HepG2 (cell line): ENCODE measurements around the gene TCEANC2. TPM values are rescaled to one million over a fixed set of nuclear protein-coding genes. Genes with fewer than 3 reads are reported as not detected.

ENCODE experiments used
- ATAC-seq: fragments of 200-7000 bp; cut with Tn5 transposase; 3 replicates; pipeline ENCODE4 v1.9.1; 2020; ENCODE audit warnings: mild to moderate bottlenecking, moderate library complexity
- BruUV-seq: library from RNA; stranded (reverse); fragments of 400-500 nt; replicated peaks from 2 replicates; lab custom pipeline; 2021; lab: Mats Ljungman, UMichigan
- CTCF ChIA-PET: fragments of 300-600 bp; formaldehyde crosslinking; extraction: SDS; loops from one replicate; lab custom pipeline; 2021; ENCODE audit warnings: low total read pairs, inconsistent platforms, low intra/inter-chr PET ratio; lab: Yijun Ruan, JAX
- POLR2A ChIA-PET: fragments of 350-600 bp; sonication (Branson Sonifier 250); formaldehyde crosslinking; loops from one replicate; lab custom pipeline; 2020; ENCODE audit warnings: antibody characterized with exemption, inconsistent platforms; lab: Yijun Ruan, JAX
- DNase-seq: peaks from one replicate; pipeline ENCODE4 v3.0.0-alpha.2; 2015; ENCODE audit warnings: low spot score
- FAIRE-seq: peaks from 3 replicates; lab custom pipeline; 2011; peaks lifted over from hg19 to GRCh38; lab: Jason Lieb, UNC
- H2AFZ ChIP-seq: one replicate; pipeline ENCODE4 v1.6.1; 2011; ENCODE audit warnings: low read length, inconsistent platforms
- H3K27ac ChIP-seq: fragments of 300-600 bp; 3 replicates; pipeline ENCODE4 v1.8.0; 2011; ENCODE audit warnings: mixed run types, mild to moderate bottlenecking, mixed read lengths, low read length, inconsistent platforms; ENCODE audit not compliant: insufficient read depth; ENCODE audit errors: extremely low read length
- H3K27me3 ChIP-seq, 2 experiments: fragments of 200-600 bp in 1 of 2; 2 replicates in 1 of 2; 3 replicates in 1 of 2; pipeline versions ENCODE4 v1.6.0 to v1.8.0; 2011; ENCODE audit warnings: low read length in 2 of 2, mild to moderate bottlenecking in 2 of 2, moderate library complexity in 2 of 2, inconsistent platforms in 1 of 2; ENCODE audit not compliant: insufficient read depth in 2 of 2, control insufficient read depth in 1 of 2
- H3K36me3 ChIP-seq, 2 experiments: fragments of 200-600 bp in 1 of 2; replicated peaks in 1 of 2; 2 replicates in 1 of 2; 3 replicates in 1 of 2; pipeline versions ENCODE4 v1.5.1 to v1.8.0; 2011; ENCODE audit warnings: low read length in 2 of 2, inconsistent platforms in 1 of 2; ENCODE audit not compliant: insufficient read depth in 2 of 2, control insufficient read depth in 1 of 2
- H3K4me1 ChIP-seq: 2 replicates; pipeline ENCODE4 v1.5.1; 2012; ENCODE audit warnings: low read length, inconsistent platforms; ENCODE audit not compliant: insufficient read depth
- H3K4me2 ChIP-seq: 2 replicates; pipeline ENCODE4 v1.6.0; 2011; ENCODE audit warnings: low read depth, low read length, inconsistent platforms
- H3K4me3 ChIP-seq, 3 experiments: fragments of 200-600 bp in 1 of 3; sonication (generic), shearing (Covaris generic) in 1 of 3; replicated peaks in 1 of 3; 2 replicates each; pipeline ENCODE4 v1.5.1; 2011 to 2016; ENCODE audit warnings: low read length in 3 of 3, inconsistent platforms in 2 of 3, low read depth in 2 of 3, mild to moderate bottlenecking in 2 of 3, control low read depth in 1 of 3, mixed read lengths in 1 of 3; ENCODE audit not compliant: insufficient read depth in 1 of 3
- H3K79me2 ChIP-seq: one replicate; pipeline ENCODE4 v1.6.1; 2011; ENCODE audit warnings: low read length, inconsistent platforms; ENCODE audit not compliant: insufficient read depth
- H3K9ac ChIP-seq: 2 replicates; pipeline ENCODE4 v1.6.0; 2011; ENCODE audit warnings: mild to moderate bottlenecking, low read depth, low read length, inconsistent platforms; ENCODE audit not compliant: insufficient read depth
- H3K9me3 ChIP-seq: 2 replicates; pipeline ENCODE4 v1.5.1; 2012; ENCODE audit warnings: mild to moderate bottlenecking, low read length
- H4K20me1 ChIP-seq: 2 replicates; pipeline ENCODE4 v1.6.0; 2011; ENCODE audit warnings: inconsistent platforms, mild to moderate bottlenecking, low read length, moderate library complexity; ENCODE audit not compliant: insufficient read depth
- CBFB ChIP-seq: sonication (generic); formaldehyde crosslinking; IDR thresholded peaks from 2 replicates; pipeline ENCODE4 v1.4.0; 2020; ENCODE audit warnings: missing genetic modification reagents
- HIC2 ChIP-seq: sonication (generic); formaldehyde crosslinking; IDR thresholded peaks from 2 replicates; pipeline ENCODE4 v1.9.0; 2022; ENCODE audit warnings: low read depth, missing genetic modification reagents
- KDM5A ChIP-seq: fragments of 200-600 bp; sonication (generic); IDR thresholded peaks from 2 replicates; pipeline ENCODE4 v1.7.0; 2018; ENCODE audit warnings: antibody characterized with exemption, mild to moderate bottlenecking, low read length, borderline replicate concordance
- PBX2 ChIP-seq: IDR thresholded peaks from 2 replicates; pipeline ENCODE4 v1.6.1; 2016; ENCODE audit warnings: control low read depth
- TFDP1 ChIP-seq: IDR thresholded peaks from 2 replicates; pipeline ENCODE4 v1.6.1; 2016; ENCODE audit warnings: missing compliant biosample characterization, missing genetic modification reagents, borderline replicate concordance
- XRCC5 ChIP-seq: fragments of 200-400 bp; formaldehyde crosslinking; optimal IDR thresholded peaks from 2 replicates; pipeline ENCODE3; 2017; ENCODE audit warnings: mild to moderate bottlenecking, low read length
- ZFP36L1 ChIP-seq: sonication (generic); formaldehyde crosslinking; IDR thresholded peaks from 2 replicates; pipeline ENCODE4 v1.8.0; 2022; ENCODE audit warnings: mild to moderate bottlenecking, missing genetic modification reagents, moderate library complexity
- ZFP90 ChIP-seq: sonication (generic); formaldehyde crosslinking; IDR thresholded peaks from 2 replicates; pipeline ENCODE4 v1.8.0; 2022; ENCODE audit warnings: missing genetic modification reagents, mild to moderate bottlenecking, inconsistent platforms, borderline replicate concordance
- ZNF124 ChIP-seq: sonication (generic); formaldehyde crosslinking; IDR thresholded peaks from 2 replicates; pipeline ENCODE4 v1.4.0; 2020; ENCODE audit warnings: missing genetic modification reagents
- ZNF138 ChIP-seq: sonication (generic); formaldehyde crosslinking; IDR thresholded peaks from 2 replicates; pipeline ENCODE4 v1.5.0; 2020; ENCODE audit warnings: mild to moderate bottlenecking, low read depth, missing genetic modification reagents
- ZNF577 ChIP-seq: sonication (generic); formaldehyde crosslinking; IDR thresholded peaks from 2 replicates; pipeline ENCODE4 v1.4.0; 2020; ENCODE audit warnings: mild to moderate bottlenecking, low read depth, missing genetic modification reagents, borderline replicate concordance
- ZNF629 ChIP-seq: sonication (generic); formaldehyde crosslinking; conservative IDR thresholded peaks from 2 replicates; pipeline ENCODE4 v1.5.0; 2020; ENCODE audit warnings: missing genetic modification reagents
- ZNF850 ChIP-seq: sonication (generic); formaldehyde crosslinking; conservative IDR thresholded peaks from 2 replicates; pipeline ENCODE4 v1.9.0; 2021; ENCODE audit warnings: mild to moderate bottlenecking, missing genetic modification reagents
- WGBS: methylation state at CpG from one replicate; pipeline ENCODE4 v1.1.6; 2017; ENCODE audit warnings: low lambda C conversion rate; 5-methylcytosine and 5-hydroxymethylcytosine counted together
- in situ Hi-C: cut with HindIII; loops from 2 replicates; pipeline ENCODE4 v1.10.0; 2017; ENCODE audit warnings: low pct_unique_long_range_greater_than_20kb; ENCODE audit not compliant: extremely low pct_ligation_motif_present
- intact Hi-C: fragments of 100-400 bp; cut with micrococcal nuclease; formaldehyde crosslinking; loops from one replicate; pipeline ENCODE4 v1.10.0; 2022; ENCODE audit not compliant: unreplicated experiment
- polyA plus RNA-seq, 8 experiments: library from polyadenylated mRNA; depleted of rRNA in 3 of 8; stranded (reverse) in 7 of 8; unstranded in 1 of 8; fragments of >200 nt; fragmentation: Illumina TruSeq in 4 of 8; extraction: Trizol in 4 of 8; gene quantifications; 2 replicates each; pipeline versions ENCODE4 v1.2.1 to v1.2.3, GENCODE V29; 2011 to 2016; ENCODE audit warnings: low read depth in 4 of 8, missing spikeins in 1 of 8, mixed read lengths in 1 of 8; ENCODE audit not compliant: insufficient read depth in 1 of 8
- total RNA-seq, 5 experiments: library from RNA; depleted of rRNA; stranded (reverse); fragments of >200 nt; fragmentation: Illumina TruSeq; extraction: Trizol; gene quantifications; 2 replicates each; pipeline ENCODE4 v1.2.3, GENCODE V29; 2016; ENCODE audit warnings: low read depth in 1 of 5
- TF ChIP-seq, protein P1 (sequence below): sonication (generic); formaldehyde crosslinking; conservative IDR thresholded peaks from 2 replicates; pipeline ENCODE4 v1.4.0; 2020; ENCODE audit warnings: missing genetic modification reagents
- TF ChIP-seq, protein P2 (sequence below): sonication (generic); formaldehyde crosslinking; IDR thresholded peaks from 2 replicates; pipeline ENCODE4 v1.8.0; 2022; ENCODE audit warnings: missing genetic modification reagents, mild to moderate bottlenecking, inconsistent platforms, borderline replicate concordance
- TF ChIP-seq, protein P3 (sequence below): sonication (generic); IDR thresholded peaks from 2 replicates; pipeline ENCODE4 v1.6.1; 2016; ENCODE audit warnings: low read depth, borderline replicate concordance

The TCEANC2 gene
- total and polyA plus RNA-seq, 2 of the 13 experiments (the other 11 are each of a cell fraction or from before 2014, with no cell fraction given): 3.8 to 5.0 TPM

DNA sequence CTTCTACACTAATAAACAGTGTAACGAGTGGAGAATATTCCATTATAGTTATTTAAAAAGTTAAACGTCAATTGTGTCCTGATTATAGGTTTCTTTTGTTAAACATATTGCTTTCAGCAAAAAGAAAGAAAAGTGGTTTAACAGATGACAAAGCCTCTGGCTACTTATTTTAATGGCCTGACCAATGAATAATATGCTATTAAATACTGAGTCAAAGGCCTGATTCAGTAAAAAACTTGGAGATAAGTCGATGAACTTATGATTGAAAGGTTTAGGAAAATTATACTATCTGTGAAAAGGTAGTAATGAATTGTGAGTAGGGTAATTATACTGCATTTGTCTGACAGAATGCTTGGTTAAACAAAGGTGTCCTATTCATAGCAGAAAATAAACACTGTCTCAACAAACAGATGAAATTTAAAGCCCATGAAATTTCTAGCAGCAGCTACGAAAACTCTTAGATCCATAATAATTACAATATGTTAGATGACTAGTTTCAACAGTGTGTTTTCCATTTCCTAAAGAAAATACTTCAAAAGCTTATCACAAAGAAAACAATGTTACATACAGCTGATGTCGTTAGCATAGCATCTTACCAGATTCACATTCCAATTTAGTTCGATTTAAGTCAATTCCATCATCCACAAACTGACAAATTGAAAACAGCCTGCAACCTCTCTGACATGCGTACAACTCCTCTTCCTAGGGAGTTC, 6.6 kb upstream of the TCEANC2 start:
- Histone ChIP-seq H3K4me2 (no peak overlapping the region), H2AFZ (no peak overlapping the region), H3K9me3 (no peaks in the 10 kb centered on the region), H3K27me3 (no peaks in the 10 kb centered on the region; a peak in 1 of 5 replicates), H3K79me2 (peaks cover 66% of the 10 kb centered on the region), H3K4me3 (no peak overlapping the region), H3K4me1 (peaks cover 29% of the 10 kb centered on the region), H4K20me1 (peaks cover 5% of the 10 kb centered on the region), H3K36me3 (peaks cover 5 to 27% of the 10 kb centered on the region in 2 experiments), H3K27ac (no peak overlapping the region), H3K9ac (no peak overlapping the region)
- intact Hi-C loops: no loop called here
- 89% methylated on average over 7 of the region's 7 CpGs for WGBS
- ATAC-seq (no peak), FAIRE-seq (no peak), DNase-seq (no peak)
- in situ Hi-C loops: no loop called here
- no TSS peak for BruUV-seq
- CTCF ChIA-PET: no interaction called here
- POLR2A ChIA-PET: no interaction called here
- TF ChIP-seq, protein P1, sequence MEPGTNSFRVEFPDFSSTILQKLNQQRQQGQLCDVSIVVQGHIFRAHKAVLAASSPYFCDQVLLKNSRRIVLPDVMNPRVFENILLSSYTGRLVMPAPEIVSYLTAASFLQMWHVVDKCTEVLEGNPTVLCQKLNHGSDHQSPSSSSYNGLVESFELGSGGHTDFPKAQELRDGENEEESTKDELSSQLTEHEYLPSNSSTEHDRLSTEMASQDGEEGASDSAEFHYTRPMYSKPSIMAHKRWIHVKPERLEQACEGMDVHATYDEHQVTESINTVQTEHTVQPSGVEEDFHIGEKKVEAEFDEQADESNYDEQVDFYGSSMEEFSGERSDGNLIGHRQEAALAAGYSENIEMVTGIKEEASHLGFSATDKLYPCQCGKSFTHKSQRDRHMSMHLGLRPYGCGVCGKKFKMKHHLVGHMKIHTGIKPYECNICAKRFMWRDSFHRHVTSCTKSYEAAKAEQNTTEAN (CRISPR knock-in tag): no peak
- TF ChIP-seq ZNF577 (CRISPR knock-in tag) (no peak), ZNF850 (CRISPR knock-in tag) (no peak), ZFP90 (CRISPR knock-in tag) (no peak), ZNF124 (CRISPR knock-in tag) (no peak), ZNF138 (no peak), HIC2 (no peak), ZNF629 (CRISPR knock-in tag) (no peak), TFDP1 (no peak), ZFP36L1 (CRISPR knock-in tag) (no peak), XRCC5 (no peak), CBFB (CRISPR knock-in tag) (no peak), PBX2 (CRISPR knock-in tag) (no peak), KDM5A (no peak)
- TF ChIP-seq, protein P2, sequence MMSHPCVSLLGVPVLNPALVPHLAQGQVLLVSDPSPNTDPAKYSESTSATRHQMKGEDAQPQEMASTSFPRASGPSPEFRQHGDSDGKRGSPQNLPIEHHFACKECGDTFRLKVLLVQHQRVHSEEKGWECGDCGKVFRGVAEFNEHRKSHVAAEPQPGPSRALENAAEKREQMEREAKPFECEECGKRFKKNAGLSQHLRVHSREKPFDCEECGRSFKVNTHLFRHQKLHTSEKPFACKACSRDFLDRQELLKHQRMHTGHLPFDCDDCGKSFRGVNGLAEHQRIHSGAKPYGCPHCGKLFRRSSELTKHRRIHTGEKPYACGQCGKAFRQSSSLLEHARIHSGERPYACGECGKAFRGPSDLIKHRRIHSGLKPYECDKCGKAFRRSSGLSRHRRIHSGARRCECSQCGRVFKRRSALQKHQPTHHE: no peak
- TF ChIP-seq, protein P3, sequence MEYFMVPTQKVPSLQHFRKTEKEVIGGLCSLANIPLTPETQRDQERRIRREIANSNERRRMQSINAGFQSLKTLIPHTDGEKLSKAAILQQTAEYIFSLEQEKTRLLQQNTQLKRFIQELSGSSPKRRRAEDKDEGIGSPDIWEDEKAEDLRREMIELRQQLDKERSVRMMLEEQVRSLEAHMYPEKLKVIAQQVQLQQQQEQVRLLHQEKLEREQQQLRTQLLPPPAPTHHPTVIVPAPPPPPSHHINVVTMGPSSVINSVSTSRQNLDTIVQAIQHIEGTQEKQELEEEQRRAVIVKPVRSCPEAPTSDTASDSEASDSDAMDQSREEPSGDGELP: no peak
